Neural cell (in vitro differentiated cells): ENCODE results near the gene PCDH9. TPM values are rescaled to one million over a fixed set of nuclear protein-coding genes. Genes with fewer than 3 reads are reported as not detected.

Source experiments
- H2AFZ ChIP-seq: fragments of 200-600, 300-800 bp; sonication (generic), shearing (Covaris generic); 2 replicates; pipeline ENCODE4 v1.6.0; 2014; ENCODE audit warnings: low read depth, mild to moderate bottlenecking, antibody characterized with exemption, low read length, moderate library complexity
- H3F3A ChIP-seq: fragments of 200-600 bp; shearing (Covaris generic); 2 replicates; pipeline ENCODE4 v1.6.1; 2016; ENCODE audit warnings: mild to moderate bottlenecking, moderate library complexity, mixed read lengths, antibody characterized with exemption, low read length; ENCODE audit not compliant: insufficient read depth, poor library complexity, severe bottlenecking
- H3K27ac ChIP-seq: fragments of 200-600, 300-800 bp; sonication (generic), shearing (Covaris generic); 2 replicates; pipeline ENCODE4 v1.5.1; 2014; ENCODE audit warnings: mild to moderate bottlenecking, low read length, moderate library complexity
- H3K27me3 ChIP-seq: fragments of 300-800, 200-600 bp; sonication (generic), shearing (Covaris generic); 2 replicates; pipeline ENCODE4 v1.6.0; 2014; ENCODE audit warnings: mild to moderate bottlenecking, low read depth, low read length, moderate library complexity; ENCODE audit not compliant: insufficient read depth
- H3K36me3 ChIP-seq: fragments of 300-800, 200-600 bp; sonication (generic), shearing (Covaris generic); 2 replicates; pipeline ENCODE4 v1.5.1; 2014; ENCODE audit warnings: mild to moderate bottlenecking, antibody characterized with exemption, low read length, moderate library complexity; ENCODE audit not compliant: insufficient read depth
- H3K4me2 ChIP-seq: fragments of 300-800, 200-600 bp; sonication (generic), shearing (Covaris generic); 2 replicates; pipeline ENCODE4 v1.6.0; 2014; ENCODE audit warnings: mild to moderate bottlenecking, low read length
- H3K4me3 ChIP-seq: fragments of 300-800, 200-600 bp; sonication (generic), shearing (Covaris generic); 2 replicates; pipeline ENCODE4 v1.5.1; 2014; ENCODE audit warnings: mild to moderate bottlenecking, low read length, moderate library complexity
- H3K79me2 ChIP-seq: fragments of 200-600 bp; shearing (Covaris generic); replicated peaks from 2 replicates; pipeline ENCODE4 v1.6.0; 2014; ENCODE audit warnings: mild to moderate bottlenecking, low read length, moderate library complexity; ENCODE audit not compliant: insufficient read depth
- H3K9ac ChIP-seq: fragments of 300-800, 200-600 bp; sonication (generic), shearing (Covaris generic); 2 replicates; pipeline ENCODE4 v1.6.1; 2016; ENCODE audit warnings: mild to moderate bottlenecking, low read length, mixed read lengths
- H3K9me2 ChIP-seq: fragments of 200-600 bp; shearing (Covaris generic); 2 replicates; pipeline ENCODE4 v1.6.1; 2016; ENCODE audit warnings: mild to moderate bottlenecking, low read length, mixed read lengths; ENCODE audit not compliant: insufficient read depth
- H3K9me3 ChIP-seq: fragments of 200-600, 300-800 bp; sonication (generic), shearing (Covaris generic); 2 replicates; pipeline ENCODE4 v1.6.1; 2016; ENCODE audit warnings: mild to moderate bottlenecking, mixed run types, low read length, moderate library complexity, mixed read lengths
- H4K20me1 ChIP-seq: fragments of 200-600 bp; shearing (Covaris generic); 2 replicates; pipeline ENCODE4 v1.6.1; 2016; ENCODE audit warnings: mild to moderate bottlenecking, mixed run types; ENCODE audit not compliant: insufficient read depth
- CTCF ChIP-seq: fragments of 450-650 bp; IDR thresholded peaks from 2 replicates; pipeline ENCODE4 v1.5.1; 2014; ENCODE audit warnings: antibody characterized with exemption, mild to moderate bottlenecking, moderate library complexity; ENCODE audit not compliant: poor library complexity, severe bottlenecking
- EP300 ChIP-seq: fragments of 450-650 bp; conservative IDR thresholded peaks from 2 replicates; pipeline ENCODE4 v1.6.1; 2014; ENCODE audit warnings: antibody characterized with exemption, mild to moderate bottlenecking, moderate library complexity; ENCODE audit not compliant: poor library complexity, severe bottlenecking
- EZH2 ChIP-seq: fragments of 200-600, 300-800 bp; shearing (Covaris generic), sonication (generic); IDR thresholded peaks from 2 replicates; pipeline ENCODE4 v1.6.1; 2014; ENCODE audit warnings: antibody characterized with exemption, low read length, borderline replicate concordance, mild to moderate bottlenecking; ENCODE audit not compliant: insufficient read depth, poor library complexity, severe bottlenecking
- MXI1 ChIP-seq: fragments of 450-650 bp; conservative IDR thresholded peaks from 2 replicates; pipeline ENCODE4 v1.6.1; 2014; ENCODE audit warnings: antibody characterized with exemption, mild to moderate bottlenecking; ENCODE audit not compliant: poor library complexity, severe bottlenecking
- POLR2AphosphoS5 ChIP-seq: IDR thresholded peaks from 2 replicates; pipeline ENCODE4 v1.6.1; 2012
- RAD21 ChIP-seq: fragments of 450-650 bp; conservative IDR thresholded peaks from 2 replicates; pipeline ENCODE4 v1.6.1; 2014; ENCODE audit warnings: antibody characterized with exemption, mild to moderate bottlenecking, moderate library complexity
- REST ChIP-seq: IDR thresholded peaks from 2 replicates; pipeline ENCODE4 v1.6.1; 2012; ENCODE audit warnings: borderline replicate concordance
- SMC3 ChIP-seq: fragments of 450-650 bp; conservative IDR thresholded peaks from 2 replicates; pipeline ENCODE4 v1.6.1; 2014; ENCODE audit warnings: antibody characterized with exemption, mild to moderate bottlenecking, moderate library complexity; ENCODE audit not compliant: poor library complexity
- TAF1 ChIP-seq: IDR thresholded peaks from 2 replicates; pipeline ENCODE4 v1.6.1; 2012; ENCODE audit warnings: low read depth
- polyA plus RNA-seq: library from polyadenylated mRNA; depleted of rRNA; stranded (reverse); fragments of >200 nt; gene quantifications from 2 replicates; pipeline ENCODE4 v1.2.3, GENCODE V29; 2014

PCDH9 gene
- polyA plus RNA-seq, 1 donor from 2014 or later, result 4.6 TPM

GRCh38 chr13:67259208-67259607 lies 29.1 kb upstream of the PCDH9 start:
- H2AFZ ChIP-seq, result no peak overlapping the region
- no peak overlapping the region for H3K4me3 ChIP-seq
- no peak overlapping the region for H3K9ac ChIP-seq
- H3K27ac ChIP-seq, result no peak overlapping the region
- no peaks in the 10 kb centered on the region for H4K20me1 ChIP-seq
- no peaks in the 10 kb centered on the region for H3K9me2 ChIP-seq
- H3K4me2 ChIP-seq, result no peak overlapping the region
- no peaks in the 10 kb centered on the region for H3K36me3 ChIP-seq
- H3K79me2 ChIP-seq, result no peaks in the 10 kb centered on the region
- TF ChIP-seq TAF1 (no peak), RAD21 (no peak), MXI1 (no peak), POLR2AphosphoS5 (no peak), SMC3 (no peak), EZH2 (no peak), EP300 (no peak), CTCF (no peak), REST (no peak)
- H3F3A ChIP-seq, result no peaks in the 10 kb centered on the region
- H3K27me3 ChIP-seq, result no peaks in the 10 kb centered on the region
- no peaks in the 10 kb centered on the region for H3K9me3 ChIP-seq

GRCh38 chr13:67258482-67258881 lies 28.3 kb upstream of the PCDH9 start:
- Histone ChIP-seq H3K79me2 (no peaks in the 10 kb centered on the region), H3K9me2 (no peaks in the 10 kb centered on the region), H4K20me1 (no peaks in the 10 kb centered on the region), H3K27me3 (no peaks in the 10 kb centered on the region), H3F3A (no peaks in the 10 kb centered on the region), H3K4me2 (no peak overlapping the region), H3K9me3 (no peaks in the 10 kb centered on the region), H3K9ac (no peak overlapping the region), H3K27ac (no peak overlapping the region), H3K4me3 (no peak overlapping the region), H2AFZ (no peak overlapping the region), H3K36me3 (no peaks in the 10 kb centered on the region)
- TF ChIP-seq EZH2 (no peak), EP300 (no peak), REST (no peak)
